Osteocyte (in vitro differentiated cells): ENCODE results near the gene LACTBL1. TPM values are rescaled to one million over a fixed set of nuclear protein-coding genes. Genes with fewer than 3 reads are reported as not detected.

Experiments
- DNase-seq: peaks from one replicate; pipeline ENCODE4 v3.0.0; 2021; ENCODE audit warnings: mixed read lengths; ENCODE audit not compliant: unreplicated experiment; ENCODE audit errors: extremely low spot score
- H3K27ac Mint-ChIP-seq: one replicate; pipeline ENCODE4 v1.8.0; 2021; ENCODE audit warnings: mild to moderate bottlenecking, mixed read lengths; ENCODE audit not compliant: unreplicated experiment
- H3K27me3 Mint-ChIP-seq: one replicate; pipeline ENCODE4 v1.8.0; 2021; ENCODE audit warnings: mixed read lengths; ENCODE audit not compliant: unreplicated experiment
- H3K36me3 Mint-ChIP-seq: one replicate; pipeline ENCODE4 v1.8.0; 2021; ENCODE audit warnings: mixed read lengths; ENCODE audit not compliant: unreplicated experiment
- H3K4me1 Mint-ChIP-seq: one replicate; pipeline ENCODE4 v1.8.0; 2021; ENCODE audit warnings: mixed read lengths; ENCODE audit not compliant: unreplicated experiment
- H3K4me3 Mint-ChIP-seq: one replicate; pipeline ENCODE4 v1.8.0; 2021; ENCODE audit warnings: mild to moderate bottlenecking, moderate library complexity, mixed read lengths; ENCODE audit not compliant: unreplicated experiment
- H3K9me3 Mint-ChIP-seq: one replicate; pipeline ENCODE4 v1.8.0; 2021; ENCODE audit warnings: mixed read lengths; ENCODE audit not compliant: unreplicated experiment
- total RNA-seq: library from RNA; stranded (reverse); gene quantifications from 2 replicates; pipeline ENCODE4 v1.2.1, GENCODE V29; 2021
- TF ChIP-seq, protein P1 (sequence below): fragments of 200-600 bp; sonication (generic); IDR thresholded peaks from 2 replicates; pipeline ENCODE4 v1.5.0; 2021; ENCODE audit warnings: antibody characterized with exemption, mild to moderate bottlenecking, moderate library complexity

The LACTBL1 gene
- total RNA-seq, 1 donor from 2014 or later: not detected

DNA sequence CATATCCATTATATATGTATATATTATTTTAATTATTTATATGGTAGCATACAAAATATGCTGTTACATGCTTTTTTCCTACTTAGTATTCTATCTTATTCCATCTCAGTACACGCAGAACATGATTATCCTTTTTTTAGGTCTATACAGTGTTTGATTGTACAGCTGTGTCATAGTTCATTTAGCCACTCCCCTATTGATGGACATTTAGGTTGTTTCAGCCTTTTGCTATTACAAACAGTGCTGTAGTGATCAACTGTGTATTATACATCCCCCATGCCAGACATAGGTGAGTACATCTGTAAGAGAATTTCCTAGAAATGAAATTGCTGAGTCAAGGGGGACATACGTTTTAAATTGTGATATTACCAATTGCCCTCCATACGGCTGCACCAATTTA is 15.6 kb downstream of the LACTBL1 start:
- peaks cover 8% of the 10 kb centered on the region for H3K27me3 Mint-ChIP-seq
- H3K9me3 Mint-ChIP-seq: no peaks in the 10 kb centered on the region
- H3K4me1 Mint-ChIP-seq: no peaks in the 10 kb centered on the region
- no peak overlapping the region for H3K4me3 Mint-ChIP-seq
- no peak overlapping the region for H3K27ac Mint-ChIP-seq
- no peak for DNase-seq
- no peaks in the 10 kb centered on the region for H3K36me3 Mint-ChIP-seq
- TF ChIP-seq, protein P1, sequence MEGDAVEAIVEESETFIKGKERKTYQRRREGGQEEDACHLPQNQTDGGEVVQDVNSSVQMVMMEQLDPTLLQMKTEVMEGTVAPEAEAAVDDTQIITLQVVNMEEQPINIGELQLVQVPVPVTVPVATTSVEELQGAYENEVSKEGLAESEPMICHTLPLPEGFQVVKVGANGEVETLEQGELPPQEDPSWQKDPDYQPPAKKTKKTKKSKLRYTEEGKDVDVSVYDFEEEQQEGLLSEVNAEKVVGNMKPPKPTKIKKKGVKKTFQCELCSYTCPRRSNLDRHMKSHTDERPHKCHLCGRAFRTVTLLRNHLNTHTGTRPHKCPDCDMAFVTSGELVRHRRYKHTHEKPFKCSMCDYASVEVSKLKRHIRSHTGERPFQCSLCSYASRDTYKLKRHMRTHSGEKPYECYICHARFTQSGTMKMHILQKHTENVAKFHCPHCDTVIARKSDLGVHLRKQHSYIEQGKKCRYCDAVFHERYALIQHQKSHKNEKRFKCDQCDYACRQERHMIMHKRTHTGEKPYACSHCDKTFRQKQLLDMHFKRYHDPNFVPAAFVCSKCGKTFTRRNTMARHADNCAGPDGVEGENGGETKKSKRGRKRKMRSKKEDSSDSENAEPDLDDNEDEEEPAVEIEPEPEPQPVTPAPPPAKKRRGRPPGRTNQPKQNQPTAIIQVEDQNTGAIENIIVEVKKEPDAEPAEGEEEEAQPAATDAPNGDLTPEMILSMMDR: no peak

DNA sequence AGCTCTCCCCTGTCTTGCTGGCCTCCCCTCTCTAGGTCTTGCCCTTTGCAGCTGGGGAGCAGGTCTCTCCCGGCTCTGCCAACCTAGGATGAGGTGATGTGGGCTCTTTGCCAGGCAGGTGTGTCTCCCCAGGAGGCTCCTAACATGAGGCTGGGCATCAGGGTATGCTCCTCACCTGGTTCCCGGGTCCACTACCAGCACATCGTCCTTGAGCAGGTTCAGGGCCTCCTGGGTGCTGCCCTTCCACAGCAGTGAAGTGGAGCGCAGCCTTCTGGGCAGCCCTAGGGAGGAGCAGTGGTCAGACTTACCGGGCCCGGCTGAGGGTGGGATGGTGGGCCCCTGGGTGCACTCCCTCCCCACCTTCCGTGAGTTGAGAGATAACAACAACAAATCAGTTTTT is 17.5 kb downstream of the LACTBL1 start:
- H3K9me3 Mint-ChIP-seq: no peaks in the 10 kb centered on the region
- H3K27ac Mint-ChIP-seq: no peak overlapping the region
- TF ChIP-seq, protein P1: no peak
- H3K36me3 Mint-ChIP-seq: peaks cover 1% of the 10 kb centered on the region
- H3K27me3 Mint-ChIP-seq: peaks cover 6% of the 10 kb centered on the region
- DNase-seq: no peak
- H3K4me3 Mint-ChIP-seq: no peak overlapping the region
- H3K4me1 Mint-ChIP-seq: peaks cover 4% of the 10 kb centered on the region

DNA sequence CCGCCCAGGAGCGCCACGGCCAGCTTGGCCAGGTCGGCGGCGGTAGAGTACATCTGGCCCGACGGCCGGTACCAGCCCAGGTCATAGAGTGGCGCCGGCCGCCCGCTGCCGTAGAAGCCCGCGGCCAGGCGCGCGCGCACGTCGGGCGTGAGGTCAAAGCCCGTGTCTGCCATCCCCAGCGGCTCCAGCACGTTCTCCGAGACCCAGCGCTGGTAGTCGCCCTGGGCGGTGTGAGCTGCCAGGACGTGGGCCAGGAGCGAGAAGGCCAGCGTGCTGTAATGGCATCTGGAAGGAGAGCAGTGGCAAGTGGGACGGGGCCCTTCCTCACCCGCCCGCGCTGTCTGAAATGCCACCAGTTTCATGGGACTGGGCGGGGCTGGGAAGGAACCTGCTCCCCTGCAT is 18.9 kb downstream of the LACTBL1 start:
- TF ChIP-seq, protein P1: no peak
- Mint-ChIP-seq H3K27me3 (peaks cover 19% of the 10 kb centered on the region), H3K36me3 (peaks cover 1% of the 10 kb centered on the region), H3K27ac (no peak overlapping the region), H3K9me3 (no peaks in the 10 kb centered on the region), H3K4me3 (no peak overlapping the region), H3K4me1 (peaks cover 4% of the 10 kb centered on the region)
- no peak for DNase-seq

DNA sequence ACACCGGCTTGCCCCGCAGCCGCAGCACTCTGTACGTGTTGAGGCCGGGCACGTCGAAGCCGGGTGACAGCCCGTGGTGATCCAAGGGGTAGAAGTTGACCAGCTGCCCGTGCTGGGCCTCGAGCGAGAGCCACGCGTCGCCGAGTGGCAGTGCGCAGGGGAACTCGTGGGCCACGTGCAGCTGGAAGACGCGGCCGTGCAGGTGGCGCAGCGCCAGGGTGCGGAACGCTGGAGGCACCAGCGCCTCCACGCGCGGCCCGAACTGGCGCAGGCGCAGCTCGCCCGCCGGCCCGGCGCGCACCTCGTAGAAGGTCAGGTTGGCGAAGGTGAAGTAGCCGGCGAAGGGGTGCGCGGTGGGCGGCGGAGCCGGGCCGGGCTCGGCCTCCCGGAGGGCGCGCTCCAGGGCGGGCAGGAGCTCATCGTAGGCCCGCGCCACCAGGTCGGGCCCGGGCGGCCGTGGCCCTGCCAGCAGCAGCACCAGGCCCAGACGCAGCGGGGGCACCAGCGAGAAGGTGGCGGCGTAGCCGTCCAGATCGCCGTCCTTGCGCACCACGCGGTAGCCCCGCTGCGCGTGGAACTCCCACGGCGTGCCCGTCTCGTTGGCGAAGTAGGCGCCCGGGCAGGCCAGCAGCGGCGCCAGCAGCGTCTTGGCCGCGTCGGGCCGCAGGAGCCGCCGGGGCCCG is 19.5 kb downstream of the LACTBL1 start:
- H3K9me3 Mint-ChIP-seq: no peaks in the 10 kb centered on the region
- TF ChIP-seq, protein P1: no peak
- H3K27me3 Mint-ChIP-seq: peaks cover 24% of the 10 kb centered on the region
- peaks cover 1% of the 10 kb centered on the region for H3K36me3 Mint-ChIP-seq
- no peak for DNase-seq
- H3K4me3 Mint-ChIP-seq: no peak overlapping the region
- no peak overlapping the region for H3K27ac Mint-ChIP-seq
- peaks cover 4% of the 10 kb centered on the region for H3K4me1 Mint-ChIP-seq

DNA sequence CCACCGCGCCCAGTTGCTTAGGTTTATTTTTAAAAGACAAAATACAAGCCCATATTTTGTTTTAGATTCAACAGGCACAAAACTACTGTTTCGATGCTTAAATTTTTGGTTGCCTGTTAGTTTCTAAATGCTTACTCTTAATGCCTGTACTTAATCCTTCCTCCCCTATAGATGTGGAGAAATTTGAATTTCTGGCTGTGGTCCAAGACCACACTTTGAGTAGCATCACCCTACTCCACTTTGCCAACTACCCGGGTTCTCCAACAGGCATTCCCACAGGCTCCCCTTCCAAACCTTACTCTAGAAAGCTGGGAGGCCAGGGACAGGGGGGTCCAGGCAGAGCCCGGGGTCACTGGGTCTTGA is 20.0 kb downstream of the LACTBL1 start:
- H3K4me1 Mint-ChIP-seq: peaks cover 4% of the 10 kb centered on the region
- H3K27ac Mint-ChIP-seq: no peak overlapping the region
- H3K27me3 Mint-ChIP-seq: peaks cover 28% of the 10 kb centered on the region
- no peaks in the 10 kb centered on the region for H3K9me3 Mint-ChIP-seq
- H3K4me3 Mint-ChIP-seq: no peak overlapping the region
- TF ChIP-seq, protein P1: no peak
- no peak for DNase-seq
- peaks cover 1% of the 10 kb centered on the region for H3K36me3 Mint-ChIP-seq
